A172 (cell line): ENCODE measurements around the gene ACSS2. TPM values are rescaled to one million over a fixed set of nuclear protein-coding genes. Genes with fewer than 3 reads are reported as not detected.

Source experiments
- DNase-seq: peaks from one replicate; pipeline ENCODE4 v3.0.0-alpha.2; 2015; ENCODE audit warnings: low spot score
- total RNA-seq: library from RNA; depleted of rRNA; stranded (reverse); fragments of >200 nt; shearing (Covaris generic); gene quantifications from 2 replicates; pipeline ENCODE4 v1.2.3, GENCODE V29; 2014

Gene ACSS2
- total RNA-seq, 1 experiment from 2014 or later, result 49.9 TPM

DNA sequence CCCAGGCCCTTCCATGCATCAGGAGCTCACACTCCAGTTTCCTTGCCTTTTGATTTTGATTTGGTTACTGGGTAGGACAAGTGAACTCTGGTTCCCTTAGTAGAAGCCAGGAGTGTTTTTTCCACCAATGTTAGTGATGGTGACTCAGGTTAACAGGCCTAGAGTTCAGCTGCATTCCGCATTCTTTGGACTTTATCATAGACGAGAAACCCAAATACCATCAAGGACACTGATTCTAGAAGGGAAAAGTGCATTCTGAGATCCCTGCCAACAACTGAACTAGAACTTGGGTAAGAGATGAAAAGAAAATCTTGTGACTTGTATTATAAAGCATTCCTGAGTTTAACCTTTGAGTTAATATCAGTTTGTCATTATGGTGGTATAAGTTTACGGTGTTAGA lies 70.2 kb downstream of the ACSS2 start:
- no peak for DNase-seq

DNA sequence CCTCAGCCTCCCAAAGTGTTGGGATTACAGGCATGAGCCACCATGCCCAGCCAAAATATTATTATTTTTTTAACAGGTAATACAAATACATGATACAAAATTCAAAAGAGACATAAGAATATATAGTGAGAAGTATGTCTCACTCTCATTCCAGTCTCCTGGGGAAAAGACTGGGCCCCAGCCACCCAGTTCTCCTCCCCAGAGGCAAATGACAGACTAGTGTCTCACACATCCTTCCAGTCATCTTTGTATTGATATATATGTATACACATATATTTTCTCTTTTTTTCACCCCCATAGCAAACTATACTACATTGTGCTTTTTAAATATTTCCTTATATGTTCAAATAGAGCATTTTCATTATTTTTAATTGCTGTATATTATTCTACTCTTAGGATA lies 70.9 kb downstream of the ACSS2 start:
- no peak for DNase-seq

DNA sequence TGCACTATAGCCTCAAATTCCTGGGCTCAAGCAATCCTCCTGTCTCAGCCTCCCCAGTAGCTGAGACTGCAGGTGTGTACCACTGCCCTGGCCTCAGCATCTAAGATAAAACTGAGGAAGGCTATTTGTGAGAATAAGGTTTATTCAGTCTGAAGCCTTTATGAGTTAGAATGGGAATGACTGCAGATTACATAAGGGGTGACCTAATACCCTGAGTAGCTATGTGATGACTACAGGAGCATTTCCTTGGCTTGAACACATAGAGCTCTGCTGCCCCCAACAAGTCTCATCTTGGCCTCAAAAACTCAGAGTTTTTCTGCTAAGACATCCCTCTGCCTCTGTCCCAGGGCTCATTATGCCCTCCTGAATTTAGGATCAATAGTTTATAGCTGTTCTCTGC lies 71.6 kb downstream of the ACSS2 start:
- DNase-seq, result no peak

DNA sequence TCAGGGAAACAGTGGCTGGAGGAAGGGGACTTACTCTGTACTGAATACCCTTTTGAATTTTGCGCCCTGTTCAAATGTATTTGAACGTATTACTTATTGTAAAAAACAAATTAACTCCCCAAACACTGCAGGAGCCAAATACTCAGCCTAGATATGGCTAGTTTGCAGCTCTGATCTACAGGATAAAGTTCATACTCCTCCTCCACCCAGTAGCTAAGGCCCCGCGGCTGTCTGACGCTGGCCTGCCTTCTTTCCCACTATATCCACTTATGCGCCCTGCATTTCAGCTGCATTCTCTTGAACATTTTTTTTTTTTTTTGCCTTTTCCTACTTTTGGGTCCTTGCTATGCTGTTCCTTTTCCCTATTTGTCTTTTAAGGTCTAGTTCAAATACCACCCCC lies 72.7 kb downstream of the ACSS2 start:
- DNase-seq, result no peak

DNA sequence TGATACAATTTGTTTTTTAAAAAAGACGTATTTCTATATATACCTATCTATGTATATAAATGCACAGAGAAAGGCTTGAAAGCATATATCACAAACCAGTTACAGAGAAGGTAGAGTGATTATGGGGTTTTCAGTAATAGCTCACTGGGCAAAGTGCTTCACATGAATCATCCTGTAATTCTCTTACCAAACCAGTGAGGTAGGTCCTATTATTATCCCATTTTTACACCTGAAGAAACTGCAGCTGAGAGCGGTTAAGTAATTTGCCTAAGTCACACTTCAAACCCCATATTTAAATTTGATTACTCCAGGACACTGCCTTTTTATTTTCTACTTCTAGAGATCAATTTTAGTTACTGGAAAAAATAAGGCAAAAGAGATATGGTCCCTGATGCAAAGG lies 74.8 kb downstream of the ACSS2 start:
- no peak for DNase-seq

DNA sequence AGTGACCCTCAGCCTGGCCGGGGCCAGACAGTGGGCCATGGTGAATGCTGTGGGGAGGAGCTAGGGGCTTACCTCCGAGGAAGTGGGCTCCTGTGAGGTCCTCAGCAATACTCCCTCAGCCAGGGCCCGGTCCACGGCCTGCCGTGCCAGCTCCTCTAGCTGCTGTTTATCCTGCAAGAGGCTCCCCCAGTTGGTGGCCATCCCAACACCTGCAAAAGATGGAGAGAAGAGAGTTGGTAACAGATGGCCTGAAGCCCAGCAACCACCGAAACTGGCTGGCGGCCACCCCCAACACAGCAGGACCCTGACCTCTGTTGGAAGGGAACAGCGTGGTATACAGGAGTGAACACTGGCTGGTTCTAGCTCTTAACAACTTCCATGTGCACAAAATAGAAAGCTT lies 75.2 kb downstream of the ACSS2 start:
- no peak for DNase-seq

DNA sequence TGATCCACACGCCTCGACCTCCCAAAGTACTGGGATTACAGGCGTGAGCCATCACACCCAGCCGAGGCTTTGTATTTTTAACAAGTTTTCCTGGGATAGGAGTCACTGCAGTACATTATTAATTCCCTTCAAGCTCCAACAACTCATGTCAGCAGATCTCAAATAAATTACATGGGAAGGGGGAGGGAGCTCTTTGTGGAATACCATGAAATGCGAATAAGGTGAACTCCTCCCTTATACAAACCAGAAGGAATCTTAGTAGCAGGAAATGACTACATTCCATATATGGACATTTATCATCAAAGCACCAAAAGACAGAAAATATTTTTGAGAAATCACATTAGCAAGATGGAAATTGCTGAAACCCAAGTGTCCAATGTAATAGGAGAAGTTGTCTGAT lies 76.3 kb downstream of the ACSS2 start:
- peak; percentile 63 for DNase-seq

DNA sequence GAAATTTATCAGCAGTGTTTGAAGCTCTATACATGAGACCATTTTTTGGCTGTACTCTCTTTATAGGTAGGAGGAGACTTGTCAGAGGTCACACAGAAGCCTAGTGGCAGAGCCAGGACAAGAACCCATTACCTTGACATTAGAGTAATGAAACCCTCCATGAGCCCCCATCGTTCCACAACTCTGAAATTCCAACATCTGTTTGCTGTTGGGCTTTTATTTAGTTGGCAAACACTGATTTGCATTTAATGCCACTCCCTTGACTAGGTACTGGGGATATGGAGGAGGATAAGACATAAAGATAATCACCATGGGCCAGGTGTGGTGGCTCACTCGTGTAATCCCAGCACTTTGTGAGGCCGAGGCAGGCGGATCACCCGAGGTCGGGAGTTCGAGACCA lies 77.5 kb downstream of the ACSS2 start:
- DNase-seq, result no peak

DNA sequence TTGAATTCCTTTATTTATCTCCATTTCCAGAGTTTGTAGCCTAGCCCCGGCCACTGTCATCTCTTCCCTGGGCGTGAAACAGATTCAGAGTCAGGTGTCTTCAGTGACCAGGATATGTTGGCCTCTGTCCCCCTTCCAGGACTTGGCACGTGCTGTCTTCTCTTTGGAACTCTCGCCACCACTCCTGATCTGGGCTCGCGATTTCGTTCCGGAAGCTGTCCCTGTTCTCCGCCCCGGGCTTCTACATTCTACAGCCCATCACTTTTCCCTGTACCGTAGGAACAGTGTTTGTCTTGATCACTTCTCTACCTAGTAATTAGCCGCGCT lies 78.5 kb downstream of the ACSS2 start:
- DNase-seq, result no peak

DNA sequence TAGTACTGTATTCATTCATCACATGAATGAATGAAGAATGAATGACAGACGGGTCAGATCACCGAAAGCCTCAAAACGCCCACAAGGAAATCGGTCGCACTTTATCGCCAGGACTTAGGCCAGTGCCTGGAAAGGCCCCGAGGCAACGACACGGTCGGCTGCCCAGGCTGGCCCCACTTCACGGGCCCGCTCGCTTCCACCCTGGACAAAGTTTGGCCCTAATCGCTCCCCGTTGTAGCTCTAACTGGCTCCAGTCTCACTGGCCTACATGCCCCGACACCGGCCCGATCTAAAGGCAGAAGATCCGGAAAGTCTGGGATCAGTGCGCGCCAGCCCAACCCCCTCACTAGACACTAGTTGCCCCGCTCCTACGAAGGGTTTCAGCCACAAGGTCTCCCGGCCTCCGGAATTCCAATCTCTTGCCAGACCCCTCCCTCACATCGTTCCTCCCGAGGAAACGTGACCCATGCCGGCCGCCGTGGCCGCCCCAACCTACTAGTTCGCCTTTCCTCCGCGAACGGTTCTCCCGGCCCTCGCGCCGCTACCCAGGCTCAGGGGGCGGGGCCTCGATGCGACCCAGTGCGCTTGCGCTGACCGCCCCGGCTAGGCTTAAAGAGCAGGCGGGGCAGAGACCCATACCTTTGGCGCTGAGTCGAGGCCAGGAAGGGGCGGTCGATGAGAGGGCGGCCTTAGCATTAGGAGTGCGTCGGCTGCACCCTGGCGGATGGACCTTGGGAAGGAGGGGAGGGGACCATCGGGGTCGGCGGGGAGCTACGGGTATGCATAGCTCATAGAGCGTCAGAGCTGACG lies 79.0 kb downstream of the ACSS2 start, which contains the start of the genes GSS and MYH7B:
Gene GSS (minus strand): TSS at position 576 of the 810 bp plus-strand sequence. CDS start 3,954 bp downstream, outside the sequence.
Gene MYH7B (plus strand): TSS at position 638 of the 810 bp plus-strand sequence. CDS start 22,138 bp downstream, outside the sequence.
- peak; percentile 91 for DNase-seq

DNA sequence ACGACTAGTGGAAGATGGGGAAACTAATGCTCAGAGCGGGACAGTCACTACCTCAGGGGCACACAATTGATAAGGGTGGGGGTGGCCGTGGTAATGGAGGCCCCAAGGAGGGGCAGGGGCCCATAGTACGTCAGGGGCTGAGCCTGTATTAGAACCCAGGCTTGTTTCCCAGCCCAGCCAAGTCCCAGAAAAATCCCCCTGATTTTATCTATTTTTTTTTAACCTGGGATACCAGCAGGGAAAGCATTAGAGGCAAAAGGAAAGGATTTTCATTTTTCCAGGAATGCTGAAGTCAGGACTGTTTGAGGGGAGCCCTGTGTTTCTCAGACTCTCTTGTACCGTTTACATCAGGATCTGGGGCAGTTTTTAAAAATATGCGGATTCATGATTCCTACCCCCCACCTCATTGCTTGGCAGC lies 79.6 kb downstream of the ACSS2 start:
- no peak for DNase-seq

DNA sequence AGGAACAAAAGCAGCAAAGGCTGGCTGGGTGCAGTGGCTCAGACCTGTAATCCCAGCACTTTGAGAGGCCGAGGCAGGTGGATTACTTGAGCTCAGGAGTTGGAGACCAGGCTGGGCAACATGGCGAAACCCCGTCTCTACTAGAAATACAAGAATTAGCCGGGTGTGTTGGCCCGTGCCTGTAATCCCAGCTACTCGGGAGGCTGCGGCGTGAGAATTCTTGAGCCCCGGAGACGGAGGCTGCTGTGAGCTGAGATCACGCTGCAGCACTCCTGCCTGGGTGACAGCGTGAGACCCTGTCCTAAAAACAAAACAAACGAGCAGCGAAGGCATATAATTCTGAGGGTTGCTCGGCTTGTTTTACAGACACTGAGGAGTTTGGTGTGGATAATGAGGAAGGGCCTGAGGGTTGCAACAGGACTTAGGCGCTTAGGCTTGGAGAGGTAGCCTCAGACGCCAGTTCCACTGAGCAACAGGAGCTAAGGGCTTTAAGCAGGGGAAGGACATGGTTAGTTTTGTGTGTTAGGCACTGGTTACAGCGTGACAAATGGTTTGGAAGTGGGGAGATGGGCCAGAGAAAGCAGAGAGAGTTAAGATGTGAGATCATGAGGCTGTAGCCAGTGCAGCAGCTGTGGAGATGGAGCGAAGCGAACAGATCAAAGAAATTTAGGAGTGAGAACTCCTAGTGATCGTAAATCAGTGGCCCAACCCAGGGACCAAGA lies 80.5 kb downstream of the ACSS2 start:
- DNase-seq, result no peak

DNA sequence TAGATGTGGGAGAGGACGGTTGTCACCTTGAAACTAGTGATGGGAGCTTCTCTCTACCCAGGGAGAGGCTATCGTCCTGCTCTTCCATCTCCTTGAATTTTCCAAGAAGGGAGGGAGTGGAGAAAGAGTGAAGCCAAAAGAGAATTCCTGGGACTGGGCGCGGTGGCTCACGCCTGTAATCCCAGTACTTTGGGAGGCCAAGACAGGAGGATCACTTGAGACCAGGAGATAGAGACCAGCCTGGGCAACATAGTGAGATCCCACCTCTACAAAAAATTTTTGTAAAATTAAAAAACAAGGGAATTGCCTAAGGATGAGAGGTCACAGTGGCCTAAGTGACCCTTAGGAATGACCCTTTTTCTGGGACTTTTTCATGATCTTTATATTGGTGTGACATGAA lies 88.1 kb downstream of the ACSS2 start:
- no peak for DNase-seq

DNA sequence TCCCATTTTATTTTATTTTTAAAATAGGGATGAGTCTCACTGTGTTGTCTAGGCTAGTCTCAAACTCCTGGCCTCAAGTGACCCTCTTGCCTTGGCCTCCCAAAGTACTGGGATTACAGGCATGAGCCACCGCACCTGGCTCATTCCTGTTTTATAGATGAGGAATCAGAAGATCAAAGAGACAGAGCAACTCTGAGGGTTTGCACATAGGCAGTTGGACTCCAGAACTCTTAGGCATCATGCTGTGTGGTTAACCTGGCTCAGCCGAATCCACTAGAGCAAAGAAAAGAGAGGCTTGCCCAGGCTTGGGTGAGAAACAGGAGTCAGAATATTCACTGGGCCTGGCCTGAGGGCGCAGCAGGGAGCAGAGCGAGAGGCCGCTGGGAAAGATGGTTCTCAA lies 88.6 kb downstream of the ACSS2 start:
- DNase-seq, result no peak

DNA sequence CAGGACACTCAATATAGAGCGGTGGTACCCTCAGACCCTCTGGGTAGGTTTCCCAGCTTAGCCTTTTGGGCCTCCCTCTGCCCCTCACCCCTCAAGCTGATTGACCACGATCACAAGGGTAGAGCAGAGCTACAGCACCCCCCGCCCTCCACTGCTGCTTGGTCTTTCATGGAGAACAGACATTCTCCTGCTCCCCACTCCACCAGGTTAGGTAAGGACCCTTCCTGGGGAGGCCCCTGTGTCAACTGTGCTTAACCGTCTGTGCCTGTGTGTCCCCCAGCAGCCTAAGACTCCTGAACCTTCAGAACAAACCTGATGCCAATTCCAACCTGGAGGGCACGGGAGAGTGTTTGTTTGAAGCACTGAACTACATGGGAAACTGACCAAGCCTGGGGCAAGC lies 91.0 kb downstream of the ACSS2 start:
- DNase-seq, result no peak

DNA sequence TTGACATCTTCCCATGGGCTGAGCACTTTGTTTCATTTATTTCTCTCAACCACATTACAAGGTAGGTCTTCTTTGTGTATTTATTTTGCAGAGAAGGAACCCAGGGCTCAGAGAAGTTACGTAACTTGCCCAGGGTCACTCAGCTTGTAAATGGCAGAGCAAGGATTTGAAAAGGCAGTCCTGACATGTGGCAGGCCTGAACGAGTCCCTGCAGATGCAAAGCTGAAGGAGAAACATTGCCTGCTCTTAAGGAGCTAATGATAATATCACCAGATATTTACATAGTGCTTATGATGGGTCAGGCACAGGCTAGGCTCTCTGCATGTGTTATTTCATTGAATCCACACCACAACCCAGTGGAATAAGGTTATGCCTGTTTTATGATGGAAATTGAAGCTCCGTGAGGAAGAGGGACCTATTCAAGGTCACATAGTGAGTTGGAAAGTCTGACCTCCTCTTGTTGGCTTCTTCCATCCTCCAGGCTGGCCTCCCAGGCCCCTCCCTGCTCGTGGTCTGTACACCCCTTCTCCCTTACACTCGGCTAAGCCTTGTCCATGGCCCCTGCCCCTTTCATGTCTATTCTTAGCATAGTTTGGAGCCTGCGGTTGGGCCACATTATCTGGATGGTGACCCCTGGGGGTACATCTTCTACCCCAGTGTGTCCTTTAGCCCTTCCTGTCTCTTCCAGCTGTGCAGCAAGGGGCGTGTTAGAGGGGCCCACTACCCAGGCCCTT lies 91.8 kb downstream of the ACSS2 start:
- DNase-seq, result no peak

DNA sequence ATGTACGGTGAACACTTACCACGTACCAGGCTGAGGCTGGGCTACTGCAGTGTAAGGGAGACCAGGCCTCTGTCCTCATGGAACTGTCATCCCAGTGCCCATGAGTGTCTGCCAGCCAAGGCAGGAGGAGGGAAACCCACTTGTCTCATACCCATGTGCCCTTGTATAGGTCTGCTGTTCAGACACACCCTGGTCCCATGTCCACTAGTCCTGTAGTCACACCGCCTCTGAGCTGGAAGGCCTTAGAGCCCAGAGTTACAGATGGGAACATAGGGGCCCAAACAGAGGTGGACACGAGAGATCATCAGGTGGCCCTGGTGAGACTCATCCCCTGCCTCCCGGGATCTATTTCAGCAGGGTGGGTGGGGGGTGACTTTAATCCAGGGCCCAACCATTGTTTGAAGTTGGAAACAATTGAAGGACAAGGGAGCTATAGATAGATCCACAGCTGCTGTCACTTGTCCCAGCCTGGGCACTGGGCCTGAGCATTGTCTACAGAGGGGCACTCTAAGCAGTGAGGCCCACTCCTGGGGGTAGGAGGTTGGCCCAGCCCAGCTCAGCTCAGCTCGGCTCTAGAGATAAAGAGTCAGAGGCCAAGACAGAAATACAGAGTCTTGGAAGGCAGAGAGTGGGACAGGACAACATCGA lies 93.9 kb downstream of the ACSS2 start:
- no peak for DNase-seq

DNA sequence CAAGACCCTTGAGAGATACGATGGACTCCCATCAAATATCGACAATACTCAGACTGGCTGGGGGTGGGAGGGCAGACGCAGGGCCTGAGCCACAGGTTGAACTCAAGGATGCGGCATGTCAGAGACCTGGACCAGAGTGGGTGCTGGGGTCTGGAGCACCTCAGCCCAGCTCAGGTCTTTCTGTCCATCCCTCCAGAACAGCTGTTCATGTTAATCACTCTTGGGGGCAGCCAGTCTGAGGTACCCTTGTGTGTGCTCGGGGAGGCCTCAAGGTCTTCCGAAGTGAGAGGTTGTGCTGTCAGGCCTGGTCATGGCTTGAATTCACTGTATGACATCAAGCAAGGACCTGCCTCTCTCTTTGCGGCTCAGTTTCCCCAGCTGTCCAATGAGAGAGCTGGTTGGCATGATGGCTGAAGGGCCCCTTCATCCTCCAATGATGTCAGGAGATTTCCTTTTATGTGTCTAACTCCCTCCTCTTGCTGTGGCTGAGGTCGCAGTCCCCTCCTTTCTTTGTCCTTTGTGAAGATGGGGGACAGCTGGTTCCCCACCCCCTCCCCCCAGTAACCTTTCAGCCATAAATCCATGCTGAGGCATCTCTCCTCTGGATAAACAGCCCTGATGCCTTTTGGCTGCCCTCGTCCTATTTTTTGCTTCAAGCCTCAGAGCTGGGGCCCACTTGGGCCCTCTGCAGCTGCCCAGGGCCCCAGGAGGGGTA lies 94.6 kb downstream of the ACSS2 start:
- no peak for DNase-seq

DNA sequence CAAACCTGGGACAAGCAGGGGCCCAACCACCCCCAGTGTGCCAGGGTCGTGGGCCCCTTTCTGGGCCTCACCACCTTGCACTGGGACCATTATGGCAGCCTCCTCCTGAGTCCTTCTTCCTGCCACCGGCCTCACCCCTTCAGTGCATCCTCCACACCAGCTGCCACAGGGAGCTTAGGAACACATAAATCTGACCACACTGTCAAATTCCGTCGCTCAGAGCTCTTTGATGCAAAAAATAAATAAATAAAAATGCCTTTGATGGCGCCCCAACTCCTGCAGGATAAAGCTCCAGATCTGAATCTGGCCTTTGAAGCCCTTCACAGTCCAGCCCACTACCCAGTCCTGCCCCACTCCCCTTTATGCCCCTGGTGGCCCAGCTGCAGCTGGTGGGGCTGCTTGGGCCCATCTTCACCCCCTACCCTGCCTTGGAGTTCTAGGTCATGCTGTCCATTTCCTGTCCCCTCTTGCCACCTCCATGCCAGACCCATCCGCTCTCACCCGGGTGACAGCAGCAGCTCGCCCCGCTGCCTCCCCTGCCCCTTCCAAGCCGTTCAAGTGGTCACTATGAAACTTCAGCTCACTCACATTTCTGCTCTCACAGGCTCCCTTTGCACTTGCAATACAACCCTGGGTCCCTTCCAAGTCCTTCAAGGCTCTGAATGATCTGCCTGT lies 95.3 kb downstream of the ACSS2 start:
- no peak for DNase-seq

DNA sequence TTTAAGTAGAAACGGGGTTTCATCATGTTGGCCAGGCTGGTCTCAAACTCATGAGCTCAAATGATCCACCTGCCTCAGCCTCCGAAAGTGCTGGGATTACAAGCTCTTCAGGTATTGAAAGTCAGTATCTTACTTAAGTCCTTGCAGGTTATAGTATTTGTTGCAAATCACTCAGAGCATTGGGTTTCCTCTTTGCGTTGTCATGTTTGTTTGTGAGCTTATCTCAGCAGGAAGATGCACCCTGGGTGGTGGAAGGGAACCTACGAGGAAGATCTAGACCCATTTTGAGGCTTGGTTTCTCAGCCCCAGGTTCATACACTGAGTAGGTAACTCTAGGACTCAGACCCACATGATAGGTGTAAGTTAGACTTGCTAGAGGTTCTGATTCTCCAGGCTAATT lies 97.8 kb downstream of the ACSS2 start:
- DNase-seq, result no peak

DNA sequence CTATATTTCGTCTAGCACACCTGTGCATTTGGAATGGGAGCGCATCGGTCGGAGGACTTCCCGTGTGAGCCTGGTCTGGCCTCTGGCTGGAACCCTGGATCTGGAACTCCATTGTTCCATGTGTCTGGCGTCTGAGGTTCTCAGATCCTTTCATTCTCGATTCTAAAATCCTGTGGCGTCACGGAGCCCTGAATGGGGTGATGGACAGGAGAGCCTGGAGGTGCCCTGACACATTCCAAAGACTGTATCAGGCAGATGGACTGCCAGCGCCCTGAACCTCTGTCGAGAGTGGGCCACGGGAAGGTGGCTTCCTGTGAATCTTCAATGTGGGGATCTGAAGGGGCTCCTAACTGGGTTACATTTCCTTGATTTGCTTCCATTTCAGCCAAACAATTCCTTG lies 99.9 kb downstream of the ACSS2 start:
- no peak for DNase-seq
